HepG2 (cell line): ENCODE measurements around the gene CHCHD6. TPM values are rescaled to one million over a fixed set of nuclear protein-coding genes. Genes with fewer than 3 reads are reported as not detected.

Experiments
- ARNT ChIP-seq: fragments of 450-650 bp; IDR thresholded peaks from 2 replicates; pipeline ENCODE4 v1.6.1; 2017
- EED ChIP-seq: sonication (generic); formaldehyde crosslinking; IDR thresholded peaks from 2 replicates; pipeline ENCODE4 v1.5.0; 2020; ENCODE audit warnings: mild to moderate bottlenecking, missing genetic modification reagents
- ERF ChIP-seq: IDR thresholded peaks from 2 replicates; pipeline ENCODE4 v1.6.1; 2018; ENCODE audit warnings: missing biosample characterization, missing genetic modification reagents
- HDAC1 ChIP-seq: sonication (generic); formaldehyde crosslinking; IDR thresholded peaks from 2 replicates; pipeline ENCODE4 v1.5.1; 2020; ENCODE audit warnings: mild to moderate bottlenecking, missing genetic modification reagents
- JARID2 ChIP-seq: sonication (generic); formaldehyde crosslinking; IDR thresholded peaks from 2 replicates; pipeline ENCODE4 v1.8.1; 2023; ENCODE audit warnings: missing genetic modification reagents, inconsistent platforms; ENCODE audit not compliant: insufficient replicate concordance
- JDP2 ChIP-seq: sonication (generic); formaldehyde crosslinking; IDR thresholded peaks from 2 replicates; pipeline ENCODE4 v1.8.1; 2022; ENCODE audit warnings: missing genetic modification reagents, borderline replicate concordance
- MTF2 ChIP-seq: sonication (generic); formaldehyde crosslinking; IDR thresholded peaks from 2 replicates; pipeline ENCODE4 v1.5.0; 2020; ENCODE audit warnings: missing genetic modification reagents, borderline replicate concordance
- NCOR1 ChIP-seq: fragments of 200-600 bp; sonication (generic); IDR thresholded peaks from 2 replicates; pipeline ENCODE4 v1.7.0; 2017; ENCODE audit warnings: antibody characterized with exemption, low read length, borderline replicate concordance
- PHF5A ChIP-seq: IDR thresholded peaks from one replicate; pipeline ENCODE4 v1.6.1; 2018; ENCODE audit warnings: low read depth, missing genetic modification reagents; ENCODE audit not compliant: unreplicated experiment
- POLR2AphosphoS2 ChIP-seq: IDR thresholded peaks from 2 replicates; pipeline ENCODE4 v1.6.1; 2011; ENCODE audit warnings: low read depth, low read length, improper control_type of control experiment
- RARA ChIP-seq: IDR thresholded peaks from 2 replicates; pipeline ENCODE4 v1.6.1; 2016; ENCODE audit warnings: missing genetic modification reagents, missing compliant biosample characterization
- SIX4 ChIP-seq: sonication (generic); formaldehyde crosslinking; IDR thresholded peaks from 2 replicates; pipeline ENCODE4 v1.4.0; 2020; ENCODE audit warnings: missing genetic modification reagents
- ZNF543 ChIP-seq: sonication (generic); formaldehyde crosslinking; IDR thresholded peaks from 2 replicates; pipeline ENCODE4 v1.4.0; 2020; ENCODE audit warnings: mild to moderate bottlenecking, missing genetic modification reagents
- ZNF552 ChIP-seq: sonication (generic); formaldehyde crosslinking; IDR thresholded peaks from 2 replicates; pipeline ENCODE4 v1.9.0; 2022; ENCODE audit warnings: missing genetic modification reagents, mild to moderate bottlenecking, borderline replicate concordance
- ZNF557 ChIP-seq: sonication (generic); formaldehyde crosslinking; IDR thresholded peaks from 2 replicates; pipeline ENCODE4 v1.4.0; 2020; ENCODE audit warnings: missing genetic modification reagents
- ZNF724P ChIP-seq: sonication (generic); formaldehyde crosslinking; IDR thresholded peaks from 2 replicates; pipeline ENCODE4 v1.8.0; 2022; ENCODE audit warnings: missing genetic modification reagents, borderline replicate concordance
- ZNF781 ChIP-seq: sonication (generic); formaldehyde crosslinking; IDR thresholded peaks from 2 replicates; pipeline ENCODE4 v1.5.1; 2020; ENCODE audit warnings: borderline replicate concordance, mild to moderate bottlenecking, missing genetic modification reagents; ENCODE audit errors: not compliant biosample characterization
- polyA plus RNA-seq, 8 experiments: library from polyadenylated mRNA; depleted of rRNA in 3 of 8; stranded (reverse) in 7 of 8; unstranded in 1 of 8; fragments of >200 nt; fragmentation: Illumina TruSeq in 4 of 8; extraction: Trizol in 4 of 8; gene quantifications; 2 replicates each; pipeline versions ENCODE4 v1.2.1 to v1.2.3, GENCODE V29; 2011 to 2016; ENCODE audit warnings: low read depth in 4 of 8, missing spikeins in 1 of 8, mixed read lengths in 1 of 8; ENCODE audit not compliant: insufficient read depth in 1 of 8
- total RNA-seq, 5 experiments: library from RNA; depleted of rRNA; stranded (reverse); fragments of >200 nt; fragmentation: Illumina TruSeq; extraction: Trizol; gene quantifications; 2 replicates each; pipeline ENCODE4 v1.2.3, GENCODE V29; 2016; ENCODE audit warnings: low read depth in 1 of 5
- TF ChIP-seq, protein P1 (sequence below): sonication (generic); formaldehyde crosslinking; IDR thresholded peaks from 2 replicates; pipeline ENCODE4 v1.4.0; 2020; ENCODE audit warnings: mild to moderate bottlenecking, missing genetic modification reagents
- TF ChIP-seq, protein P2 (sequence below): IDR thresholded peaks from 2 replicates; pipeline ENCODE4 v1.6.1; 2016
- TF ChIP-seq, protein P3 (sequence below): sonication (generic); formaldehyde crosslinking; IDR thresholded peaks from 2 replicates; pipeline ENCODE4 v1.5.0; 2020; ENCODE audit warnings: mild to moderate bottlenecking, missing genetic modification reagents
- TF ChIP-seq, protein P4 (sequence below): IDR thresholded peaks from 2 replicates; pipeline ENCODE4 v1.6.1; 2016; ENCODE audit warnings: missing compliant biosample characterization, missing genetic modification reagents, borderline replicate concordance
- TF ChIP-seq, protein P5 (sequence below): sonication (generic); formaldehyde crosslinking; IDR thresholded peaks from 2 replicates; pipeline ENCODE4 v1.8.0; 2022; ENCODE audit warnings: low read depth, missing genetic modification reagents

CHCHD6 gene
- total and polyA plus RNA-seq, 2 of the 13 experiments (the other 11 are each of a cell fraction or from before 2014, with no cell fraction given), result 20.3 to 20.8 TPM

DNA sequence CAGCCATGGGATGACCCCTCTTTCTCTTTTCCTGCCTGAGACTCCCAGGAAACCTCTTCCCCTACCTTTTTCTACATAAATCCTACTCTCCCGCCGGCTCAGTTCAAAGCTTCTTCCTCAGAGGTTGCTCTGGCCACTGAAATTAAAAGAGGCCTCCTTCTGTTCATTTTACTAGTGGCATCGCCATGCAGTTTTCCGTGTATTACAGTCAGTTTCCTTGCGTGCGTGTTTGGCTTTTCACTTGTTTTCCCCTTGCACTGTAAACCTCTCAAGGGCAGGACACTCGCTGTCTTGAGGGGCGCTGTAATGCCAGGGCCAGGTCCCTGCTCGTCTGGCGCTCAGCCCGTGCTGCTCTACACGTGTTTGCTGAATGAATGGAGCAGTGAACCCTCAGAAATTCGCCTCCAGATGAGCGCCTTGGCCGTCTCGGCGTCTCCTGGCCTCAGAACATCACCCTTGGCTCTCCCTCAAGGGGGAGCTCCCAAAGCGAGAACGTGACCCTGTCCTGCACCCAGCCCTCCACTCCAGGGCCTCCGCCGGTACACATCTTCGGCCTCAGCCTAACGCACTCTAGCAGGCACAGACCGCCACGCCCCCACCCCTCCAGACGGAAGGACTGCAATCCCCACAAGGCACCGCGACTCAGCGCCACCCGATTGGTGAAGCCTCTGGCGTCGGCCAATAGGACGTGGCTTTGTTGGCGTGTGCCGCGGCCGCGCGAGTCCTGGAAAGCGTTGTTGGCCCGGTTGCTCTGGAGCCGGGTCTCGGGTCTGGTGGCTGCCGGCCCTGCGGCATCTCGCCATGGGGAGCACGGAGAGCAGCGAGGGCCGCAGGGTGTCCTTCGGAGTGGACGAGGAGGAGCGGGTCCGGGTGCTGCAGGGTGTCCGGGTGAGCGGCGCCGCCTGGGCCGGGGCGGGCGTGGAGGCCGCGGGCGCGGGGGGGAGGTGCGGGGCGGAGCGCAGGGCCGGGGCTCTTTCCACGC, at the start of gene CHCHD6 (continued):
- TF ChIP-seq, protein P1, sequence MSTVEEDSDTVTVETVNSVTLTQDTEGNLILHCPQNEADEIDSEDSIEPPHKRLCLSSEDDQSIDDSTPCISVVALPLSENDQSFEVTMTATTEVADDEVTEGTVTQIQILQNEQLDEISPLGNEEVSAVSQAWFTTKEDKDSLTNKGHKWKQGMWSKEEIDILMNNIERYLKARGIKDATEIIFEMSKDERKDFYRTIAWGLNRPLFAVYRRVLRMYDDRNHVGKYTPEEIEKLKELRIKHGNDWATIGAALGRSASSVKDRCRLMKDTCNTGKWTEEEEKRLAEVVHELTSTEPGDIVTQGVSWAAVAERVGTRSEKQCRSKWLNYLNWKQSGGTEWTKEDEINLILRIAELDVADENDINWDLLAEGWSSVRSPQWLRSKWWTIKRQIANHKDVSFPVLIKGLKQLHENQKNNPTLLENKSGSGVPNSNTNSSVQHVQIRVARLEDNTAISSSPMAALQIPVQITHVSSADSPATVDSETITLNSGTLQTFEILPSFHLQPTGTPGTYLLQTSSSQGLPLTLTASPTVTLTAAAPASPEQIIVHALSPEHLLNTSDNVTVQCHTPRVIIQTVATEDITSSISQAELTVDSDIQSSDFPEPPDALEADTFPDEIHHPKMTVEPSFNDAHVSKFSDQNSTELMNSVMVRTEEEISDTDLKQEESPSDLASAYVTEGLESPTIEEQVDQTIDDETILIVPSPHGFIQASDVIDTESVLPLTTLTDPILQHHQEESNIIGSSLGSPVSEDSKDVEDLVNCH (CRISPR knock-in tag), result no peak
- TF ChIP-seq ERF (CRISPR knock-in tag) (peak; percentile 49; the same call in 1 of the 2 replicates), HDAC1 (peak; percentile 97), NCOR1 (no peak), RARA (no peak), SIX4 (CRISPR knock-in tag) (no peak), JARID2 (CRISPR knock-in tag) (no peak), POLR2AphosphoS2 (no peak), MTF2 (CRISPR knock-in tag) (no peak), ZNF543 (CRISPR knock-in tag) (no peak), ZNF724P (CRISPR knock-in tag) (no peak), PHF5A (CRISPR knock-in tag) (peak; percentile 40), JDP2 (CRISPR knock-in tag) (no peak), ZNF781 (CRISPR knock-in tag) (peak; percentile 58), ARNT (no peak), ZNF552 (no peak), EED (CRISPR knock-in tag) (no peak), ZNF557 (CRISPR knock-in tag) (no peak)
- TF ChIP-seq, protein P2, sequence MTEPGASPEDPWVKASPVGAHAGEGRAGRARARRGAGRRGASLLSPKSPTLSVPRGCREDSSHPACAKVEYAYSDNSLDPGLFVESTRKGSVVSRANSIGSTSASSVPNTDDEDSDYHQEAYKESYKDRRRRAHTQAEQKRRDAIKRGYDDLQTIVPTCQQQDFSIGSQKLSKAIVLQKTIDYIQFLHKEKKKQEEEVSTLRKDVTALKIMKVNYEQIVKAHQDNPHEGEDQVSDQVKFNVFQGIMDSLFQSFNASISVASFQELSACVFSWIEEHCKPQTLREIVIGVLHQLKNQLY (CRISPR knock-in tag), result no peak; the same call in 1 of the 2 replicates
- TF ChIP-seq, protein P3, sequence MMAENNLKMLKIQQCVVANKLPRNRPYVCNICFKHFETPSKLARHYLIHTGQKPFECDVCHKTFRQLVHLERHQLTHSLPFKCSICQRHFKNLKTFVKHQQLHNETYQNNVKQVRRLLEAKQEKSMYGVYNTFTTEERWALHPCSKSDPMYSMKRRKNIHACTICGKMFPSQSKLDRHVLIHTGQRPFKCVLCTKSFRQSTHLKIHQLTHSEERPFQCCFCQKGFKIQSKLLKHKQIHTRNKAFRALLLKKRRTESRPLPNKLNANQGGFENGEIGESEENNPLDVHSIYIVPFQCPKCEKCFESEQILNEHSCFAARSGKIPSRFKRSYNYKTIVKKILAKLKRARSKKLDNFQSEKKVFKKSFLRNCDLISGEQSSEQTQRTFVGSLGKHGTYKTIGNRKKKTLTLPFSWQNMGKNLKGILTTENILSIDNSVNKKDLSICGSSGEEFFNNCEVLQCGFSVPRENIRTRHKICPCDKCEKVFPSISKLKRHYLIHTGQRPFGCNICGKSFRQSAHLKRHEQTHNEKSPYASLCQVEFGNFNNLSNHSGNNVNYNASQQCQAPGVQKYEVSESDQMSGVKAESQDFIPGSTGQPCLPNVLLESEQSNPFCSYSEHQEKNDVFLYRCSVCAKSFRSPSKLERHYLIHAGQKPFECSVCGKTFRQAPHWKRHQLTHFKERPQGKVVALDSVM (CRISPR knock-in tag), result peak; percentile 80
- TF ChIP-seq, protein P4, sequence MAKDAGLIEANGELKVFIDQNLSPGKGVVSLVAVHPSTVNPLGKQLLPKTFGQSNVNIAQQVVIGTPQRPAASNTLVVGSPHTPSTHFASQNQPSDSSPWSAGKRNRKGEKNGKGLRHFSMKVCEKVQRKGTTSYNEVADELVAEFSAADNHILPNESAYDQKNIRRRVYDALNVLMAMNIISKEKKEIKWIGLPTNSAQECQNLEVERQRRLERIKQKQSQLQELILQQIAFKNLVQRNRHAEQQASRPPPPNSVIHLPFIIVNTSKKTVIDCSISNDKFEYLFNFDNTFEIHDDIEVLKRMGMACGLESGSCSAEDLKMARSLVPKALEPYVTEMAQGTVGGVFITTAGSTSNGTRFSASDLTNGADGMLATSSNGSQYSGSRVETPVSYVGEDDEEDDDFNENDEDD (CRISPR knock-in tag), result peak; percentile 42; the same call in 1 of the 2 replicates
- TF ChIP-seq, protein P5, sequence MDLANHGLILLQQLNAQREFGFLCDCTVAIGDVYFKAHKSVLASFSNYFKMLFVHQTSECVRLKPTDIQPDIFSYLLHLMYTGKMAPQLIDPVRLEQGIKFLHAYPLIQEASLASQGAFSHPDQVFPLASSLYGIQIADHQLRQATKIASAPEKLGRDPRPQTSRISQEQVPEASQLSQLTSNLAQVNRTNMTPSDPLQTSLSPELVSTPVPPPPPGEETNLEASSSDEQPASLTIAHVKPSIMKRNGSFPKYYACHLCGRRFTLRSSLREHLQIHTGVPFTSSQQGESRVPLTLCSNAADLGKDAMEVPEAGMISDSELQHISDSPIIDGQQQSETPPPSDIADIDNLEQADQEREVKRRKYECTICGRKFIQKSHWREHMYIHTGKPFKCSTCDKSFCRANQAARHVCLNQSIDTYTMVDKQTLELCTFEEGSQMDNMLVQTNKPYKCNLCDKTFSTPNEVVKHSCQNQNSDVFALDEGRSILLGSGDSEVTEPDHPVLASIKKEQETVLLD (CRISPR knock-in tag), result no peak
